Naive thymus-derived CD4-positive, alpha-beta T cell (primary cell): Measurements from ENCODE around the gene UBXN1. TPM values are rescaled to one million over a fixed set of nuclear protein-coding genes. Genes with fewer than 3 reads are reported as not detected.
"Not testable (repeated sequence)": the region's sequence is repeated elsewhere in the genome, so short reads cannot be mapped to it uniquely, and the experiment has no call there.

Experiments
- ATAC-seq: fragments of 150-1000 bp; cut with Tn5 transposase; 2 replicates; pipeline ENCODE4 v1.10.0; 2021; ENCODE audit warnings: mild to moderate bottlenecking, moderate library complexity
- CTCF ChIA-PET: fragments of 350-600 bp; sonication (Branson Sonifier 250); formaldehyde crosslinking; loops from one replicate; lab custom pipeline; 2021; ENCODE audit warnings: antibody characterized with exemption; lab: Charles Lee
- POLR2A ChIA-PET: fragments of 350-600 bp; sonication (Branson Sonifier 250); formaldehyde crosslinking; loops from one replicate; lab custom pipeline; 2021; ENCODE audit warnings: antibody characterized with exemption, inconsistent platforms; lab: Charles Lee
- DNase-seq, 9 donors: peaks; one replicate each; pipeline versions ENCODE4 v3.0.0 to v3.0.0-alpha.2; 2020 to 2022; ENCODE audit warnings: mixed read lengths in 1 of 9
- H3K27ac ChIP-seq: one replicate; pipeline ENCODE4 v1.7.0; 2013; ENCODE audit warnings: mild to moderate bottlenecking, low read depth, low read length, moderate library complexity
- H3K27me3 ChIP-seq, 2 donors: one replicate each; pipeline ENCODE4 v1.7.0; 2013; ENCODE audit warnings: low read length in 2 of 2, mild to moderate bottlenecking in 2 of 2, moderate library complexity in 2 of 2; ENCODE audit not compliant: control insufficient read depth in 2 of 2, insufficient read depth in 2 of 2
- H3K36me3 ChIP-seq, 3 experiments: 1 replicate in 2 of 3; 2 replicates in 1 of 3; pipeline ENCODE4 v1.7.0; 2013; ENCODE audit warnings: low read length in 3 of 3, mild to moderate bottlenecking in 3 of 3, moderate library complexity in 1 of 3; ENCODE audit not compliant: insufficient read depth in 3 of 3, control insufficient read depth in 2 of 3
- H3K4me1 ChIP-seq, 2 donors: one replicate each; pipeline ENCODE4 v1.7.0; 2013; ENCODE audit warnings: low read length in 2 of 2, mild to moderate bottlenecking in 2 of 2, moderate library complexity in 1 of 2; ENCODE audit not compliant: control insufficient read depth in 2 of 2, insufficient read depth in 2 of 2
- H3K4me3 ChIP-seq: 2 replicates; pipeline ENCODE4 v1.7.0; 2013; ENCODE audit warnings: mild to moderate bottlenecking, low read length
- H3K9me3 ChIP-seq, 3 experiments: 1 replicate in 2 of 3; 2 replicates in 1 of 3; pipeline ENCODE4 v1.7.0; 2013; ENCODE audit warnings: low read length in 3 of 3; ENCODE audit not compliant: control insufficient read depth in 2 of 3
- H3K27ac Mint-ChIP-seq, 9 donors: one replicate each; pipeline ENCODE4 v1.8.0; 2020 to 2022; ENCODE audit warnings: mixed read lengths in 9 of 9, mild to moderate bottlenecking in 8 of 9, moderate library complexity in 5 of 9, inconsistent platforms in 2 of 9
- H3K27me3 Mint-ChIP-seq, 5 donors: one replicate each; pipeline ENCODE4 v1.8.0; 2021 to 2022; ENCODE audit warnings: mixed read lengths in 5 of 5, mild to moderate bottlenecking in 1 of 5
- H3K36me3 Mint-ChIP-seq, 5 donors: one replicate each; pipeline ENCODE4 v1.8.0; 2020 to 2022; ENCODE audit warnings: mixed read lengths in 5 of 5, mild to moderate bottlenecking in 3 of 5, inconsistent platforms in 1 of 5
- H3K4me1 Mint-ChIP-seq, 7 donors: one replicate each; pipeline ENCODE4 v1.8.0; 2020 to 2022; ENCODE audit warnings: mixed read lengths in 7 of 7, mild to moderate bottlenecking in 3 of 7, inconsistent platforms in 1 of 7
- H3K4me3 Mint-ChIP-seq, 10 donors: one replicate each; pipeline ENCODE4 v1.8.0; 2020 to 2022; ENCODE audit warnings: mild to moderate bottlenecking in 10 of 10, mixed read lengths in 10 of 10, moderate library complexity in 6 of 10, inconsistent platforms in 2 of 10
- H3K9me3 Mint-ChIP-seq, 11 donors: one replicate each; pipeline ENCODE4 v1.8.0; 2020 to 2022; ENCODE audit warnings: mixed read lengths in 11 of 11, mild to moderate bottlenecking in 4 of 11, inconsistent platforms in 1 of 11, moderate library complexity in 1 of 11
- intact Hi-C, 2 donors: fragments of 100-400 bp; cut with micrococcal nuclease; formaldehyde crosslinking; loops; one replicate each; pipeline ENCODE4 v1.15.1; 2023
- polyA plus RNA-seq, 2 donors: library from polyadenylated mRNA; unstranded; fragments of 300-500 nt; fragmentation: Illumina TruSeq; gene quantifications; one replicate each; pipeline ENCODE4 v1.2.3, GENCODE V29; 2021
- total RNA-seq, 6 experiments: library from RNA in 5 of 6; stranded (reverse) in 5 of 6; gene quantifications; 1 replicate in 5 of 6; 2 replicates in 1 of 6; pipeline ENCODE4 v1.2.3 and lab custom pipeline; 2021 to 2026

UBXN1 gene
- total and polyA plus RNA-seq, 7 experiments from 2014 or later, result 114 to 256 (median 212) TPM

GRCh38 chr11:62677156-62677555 is 1.7 kb downstream of the UBXN1 start:
- intact Hi-C loops, result loop anchor here in 1 of 2 donors (10.0 kb wide), 1 partner anchor 252 kb away; no protein-coding TSS in a partner anchor
- no peak for DNase-seq
- H3K27me3 ChIP-seq, result no peaks in the 10 kb centered on the region
- H3K9me3 Mint-ChIP-seq, result no peaks in the 10 kb centered on the region
- H3K36me3 Mint-ChIP-seq, result peaks cover 4 to 21% (median 10%) of the 10 kb centered on the region in 5 donors
- H3K27ac ChIP-seq, result peak overlapping the region; percentile 98
- H3K4me1 ChIP-seq, result peaks cover 13 to 27% of the 10 kb centered on the region in 2 donors
- no peaks in the 10 kb centered on the region for H3K27me3 Mint-ChIP-seq
- no peaks in the 10 kb centered on the region for H3K9me3 ChIP-seq
- ChIA-PET CTCF (interaction anchor here (1.2 kb wide), 1 partner anchor 204 kb away, joined by 4 read pairs; the partner anchor contains the start of gene SLC3A2), POLR2A (interaction anchor here (0.6 to 9.2 kb wide), 14 partner anchors 9 to 121 kb away, joined by 3 to 157 read pairs (median 4); partner anchors contain the start of genes BSCL2, C11orf98, CSKMT and GNG3)
- H3K4me3 Mint-ChIP-seq, result peak overlapping the region; percentile 62 to 93 (median 90)
- no peak for ATAC-seq
- H3K27ac Mint-ChIP-seq, result peak overlapping the region; percentile 51 to 98 (median 92)
- H3K36me3 ChIP-seq, result peaks cover 0 to 37% (median 3%) of the 10 kb centered on the region in 3 experiments
- H3K4me1 Mint-ChIP-seq, result peaks cover 27 to 56% (median 47%) of the 10 kb centered on the region in 7 donors
- H3K4me3 ChIP-seq, result no peak overlapping the region

GRCh38 chr11:62676698-62677097 is 2.2 kb downstream of the UBXN1 start:
- peak overlapping the region; percentile 98 for H3K27ac ChIP-seq
- H3K9me3 ChIP-seq, result no peaks in the 10 kb centered on the region
- no peak overlapping the region for H3K4me3 ChIP-seq
- Mint-ChIP-seq H3K4me1 (peaks cover 28 to 61% (median 51%) of the 10 kb centered on the region in 7 donors), H3K36me3 (peaks cover 4 to 23% (median 10%) of the 10 kb centered on the region in 5 donors), H3K9me3 (no peaks in the 10 kb centered on the region), H3K27me3 (no peaks in the 10 kb centered on the region), H3K27ac (peak overlapping the region in 8 of 9 donors; percentile 51 to 98 (median 92)), H3K4me3 (peak overlapping the region in 9 of 10 donors; percentile 62 to 92 (median 90))
- CTCF ChIA-PET, result interaction anchor here (0.6 to 1.2 kb wide), 2 partner anchors 204 to 358 kb away, joined by 3 to 4 read pairs; partner anchors contain the start of gene SLC3A2
- POLR2A ChIA-PET, result interaction anchor here (0.6 to 9.2 kb wide), 14 partner anchors 9 to 121 kb away, joined by 3 to 157 read pairs (median 4); partner anchors contain the start of genes BSCL2, C11orf98, CSKMT and GNG3
- ATAC-seq (no peak), DNase-seq (no peak)
- H3K4me1 ChIP-seq, result peaks cover 13 to 27% of the 10 kb centered on the region in 2 donors
- intact Hi-C loops, result loop anchor here in 1 of 2 donors (10.0 kb wide), 1 partner anchor 252 kb away; no protein-coding TSS in a partner anchor
- H3K36me3 ChIP-seq, result peaks cover 0 to 41% (median 3%) of the 10 kb centered on the region in 3 experiments
- no peaks in the 10 kb centered on the region for H3K27me3 ChIP-seq

GRCh38 chr11:62675415-62675814 is 3.5 kb downstream of the UBXN1 start:
- H3K4me3 Mint-ChIP-seq, result peak overlapping the region in 1 of 10 donors; percentile 41
- CTCF ChIA-PET, H3K9me3 Mint-ChIP-seq, H3K27ac ChIP-seq, H3K4me3 ChIP-seq, ATAC-seq, H3K27me3 Mint-ChIP-seq, H3K9me3 ChIP-seq, DNase-seq, H3K27me3 ChIP-seq: not testable (repeated sequence)
- peak overlapping the region in 3 of 9 donors; percentile 23 to 62 (median 47) for H3K27ac Mint-ChIP-seq
- H3K36me3 Mint-ChIP-seq, result peaks cover 4 to 28% (median 10%) of the 10 kb centered on the region in 5 donors
- POLR2A ChIA-PET, result interaction anchor here (0.6 to 14.8 kb wide), 8 partner anchors 7 to 85 kb away, joined by 3 to 332 read pairs (median 11); partner anchors contain the start of genes BSCL2, C11orf98, CSKMT and GANAB
- H3K36me3 ChIP-seq, result peaks cover 0 to 46% (median 3%) of the 10 kb centered on the region in 3 experiments
- intact Hi-C loops, result loop anchor here in 1 of 2 donors (10.0 kb wide), 1 partner anchor 251 kb away; no protein-coding TSS in a partner anchor
- H3K4me1 ChIP-seq, result peaks cover 13 to 31% of the 10 kb centered on the region in 2 donors
- H3K4me1 Mint-ChIP-seq, result peaks cover 29 to 67% (median 56%) of the 10 kb centered on the region in 7 donors

DNA sequence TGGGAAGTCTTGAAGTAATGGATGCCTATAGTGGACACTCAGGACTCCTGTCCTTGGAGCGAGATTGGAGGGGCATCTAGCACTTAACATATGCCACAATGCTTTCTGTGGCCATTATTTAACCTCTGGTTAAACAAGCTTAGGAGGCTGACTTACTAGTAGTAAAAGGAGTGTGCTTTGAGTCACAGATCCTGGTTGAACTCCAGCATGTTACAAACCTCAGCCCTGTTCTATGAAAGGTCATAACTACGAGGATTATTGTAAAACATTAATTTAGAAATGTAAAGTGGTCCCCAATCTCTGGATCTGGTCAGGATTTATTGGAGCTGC is 5.7 kb downstream of the UBXN1 start:
- Histone ChIP-seq H3K27me3 (no peaks in the 10 kb centered on the region), H3K4me3 (peak overlapping the region; percentile 2), H3K9me3 (no peaks in the 10 kb centered on the region), H3K4me1 (peaks cover 9 to 29% of the 10 kb centered on the region in 2 donors), H3K36me3 (peaks cover 0 to 42% (median 3%) of the 10 kb centered on the region in 3 experiments), H3K27ac (peak overlapping the region; percentile 90)
- peaks cover 26 to 68% (median 57%) of the 10 kb centered on the region in 7 donors for H3K4me1 Mint-ChIP-seq
- no peaks in the 10 kb centered on the region for H3K27me3 Mint-ChIP-seq
- peaks cover 4 to 31% (median 10%) of the 10 kb centered on the region in 5 donors for H3K36me3 Mint-ChIP-seq
- POLR2A ChIA-PET, result interaction anchor here (0.9 to 14.8 kb wide), 17 partner anchors 4 to 182 kb away, joined by 3 to 332 read pairs (median 4); partner anchors contain the start of genes BSCL2, C11orf98, CSKMT and GANAB
- no peak for DNase-seq
- peak overlapping the region; percentile 47 to 100 (median 99) for H3K4me3 Mint-ChIP-seq
- ATAC-seq, result no peak
- H3K27ac Mint-ChIP-seq, result peak overlapping the region in 5 of 9 donors; percentile 22 to 97 (median 91)
- H3K9me3 Mint-ChIP-seq, result no peaks in the 10 kb centered on the region
- intact Hi-C loops, result loop anchor here in 1 of 2 donors (2.0 to 10.0 kb wide), 3 partner anchors 50 to 248 kb away; no protein-coding TSS in a partner anchor
- CTCF ChIA-PET, result interaction anchor here (1.0 to 1.5 kb wide), 2 partner anchors 9 to 22 kb away, joined by 3 to 11 read pairs; partner anchors contain the start of genes C11orf98 and CSKMT

DNA sequence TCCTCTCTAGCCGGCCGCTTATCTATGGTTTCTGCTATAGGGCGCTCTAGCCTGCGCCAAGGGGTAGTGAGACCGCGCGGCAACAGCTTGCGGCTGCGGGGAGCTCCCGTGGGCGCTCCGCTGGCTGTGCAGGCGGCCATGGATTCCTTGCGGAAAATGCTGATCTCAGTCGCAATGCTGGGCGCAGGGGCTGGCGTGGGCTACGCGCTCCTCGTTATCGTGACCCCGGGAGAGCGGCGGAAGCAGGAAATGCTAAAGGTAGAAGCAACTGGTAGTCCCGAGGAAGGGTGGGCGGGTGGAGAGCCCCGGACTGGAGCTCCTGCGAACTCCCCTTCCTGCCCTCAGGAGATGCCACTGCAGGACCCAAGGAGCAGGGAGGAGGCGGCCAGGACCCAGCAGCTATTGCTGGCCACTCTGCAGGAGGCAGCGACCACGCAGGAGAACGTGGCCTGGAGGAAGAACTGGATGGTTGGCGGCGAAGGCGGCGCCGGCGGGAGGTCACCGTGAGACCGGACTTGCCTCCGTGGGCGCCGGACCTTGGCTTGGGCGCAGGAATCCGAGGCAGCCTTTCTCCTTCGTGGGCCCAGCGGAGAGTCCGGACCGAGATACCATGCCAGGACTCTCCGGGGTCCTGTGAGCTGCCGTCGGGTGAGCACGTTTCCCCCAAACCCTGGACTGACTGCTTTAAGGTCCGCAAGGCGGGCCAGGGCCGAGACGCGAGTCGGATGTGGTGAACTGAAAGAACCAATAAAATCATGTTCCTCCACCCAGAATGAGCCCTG is 7.1 kb downstream of the UBXN1 start, which contains the start of the genes LBHD1 and UQCC3:
TSS of gene LBHD1 (minus strand) at position 660 of the 782 bp plus-strand sequence. CDS start 2,236 bp downstream, outside the sequence.
TSS of gene UQCC3 (plus strand) at position 66 of the 782 bp plus-strand sequence. CDS start at position 139, 73 bp downstream.
- intact Hi-C loops, result loop anchor here (1.0 to 10.0 kb wide), 7 partner anchors 8 to 247 kb away; partner anchors contain the start of genes INTS5 (in 2 of the 2), UBXN1 (in 2 of the 2) and TUT1 (in 1 of the 2)
- H3K27me3 ChIP-seq, result no peaks in the 10 kb centered on the region
- peak; percentile 49 to 80 (median 73) for DNase-seq
- CTCF ChIA-PET, result interaction anchor here (0.6 to 1.7 kb wide), 5 partner anchors 9 to 247 kb away, joined by 4 to 9 read pairs (median 4); partner anchors contain the start of gene TUT1
- ATAC-seq, result peak; percentile 85
- Mint-ChIP-seq H3K4me3 (peak within 1 kb of the TSS; percentile 94 to 100 (median 99)), H3K9me3 (no peaks in the 10 kb centered on the region), H3K27me3 (no peaks in the 10 kb centered on the region), H3K36me3 (peaks cover 4 to 25% (median 5%) of the 10 kb centered on the region in 5 donors), H3K27ac (peak within 1 kb of the TSS; percentile 91 to 97 (median 96)), H3K4me1 (peaks cover 13 to 62% (median 51%) of the 10 kb centered on the region in 7 donors)
- H3K4me3 ChIP-seq, result peak within 1 kb of the TSS; percentile 62
- POLR2A ChIA-PET, result interaction anchor here (0.7 to 14.8 kb wide), 35 partner anchors 6 to 210 kb away, joined by 3 to 332 read pairs (median 6); partner anchors contain the start of genes B3GAT3, BSCL2, EEF1G and GANAB
- H3K4me1 ChIP-seq, result peaks cover 12 to 25% of the 10 kb centered on the region in 2 donors
- no peaks in the 10 kb centered on the region for H3K9me3 ChIP-seq
- peak within 1 kb of the TSS; percentile 90 for H3K27ac ChIP-seq
- peaks cover 0 to 36% (median 0%) of the 10 kb centered on the region in 3 experiments for H3K36me3 ChIP-seq
